ENCODE results near the gene ZBTB9. TPM values are rescaled to one million over a fixed set of nuclear protein-coding genes. Genes with fewer than 3 reads are reported as not detected.
A peak's percentile ranks its signal among the peaks of the same experiment; 100 is the strongest.

The ZBTB9 gene
- total RNA-seq, 2 donors from 2014 or later: 9.4 to 12.5 TPM

- ATAC-seq (peak in 1 of 2 donors; percentile 17), DNase-seq (ENCODE audit: low spot score in 2 of 2) (peak in 1 of 2 donors; percentile 33)
- no peaks in the 10 kb centered on the region for H3K9me3 Mint-ChIP-seq
- peak overlapping the region; percentile 56 to 70 for H3K27ac Mint-ChIP-seq
- H3K36me3 Mint-ChIP-seq: peaks cover 14 to 33% of the 10 kb centered on the region in 2 donors
Observed at GRCh38 chr6:33428224-33428965, 26.0 kb upstream of the ZBTB9 start.

GRCh38 chr6:33428966-33429749, 25.2 kb upstream of the ZBTB9 start:
- H3K9me3 Mint-ChIP-seq: no peaks in the 10 kb centered on the region
- ATAC-seq: no peak
- H3K36me3 Mint-ChIP-seq: peaks cover 13 to 25% of the 10 kb centered on the region in 2 donors
- peak overlapping the region; percentile 56 to 70 for H3K27ac Mint-ChIP-seq
- DNase-seq (ENCODE audit: low spot score in 2 of 2): no peak

- peak overlapping the region in 1 of 2 donors; percentile 56 for H3K27ac Mint-ChIP-seq
- no peak for ATAC-seq
- DNase-seq (ENCODE audit: low spot score in 2 of 2): no peak
Observed at GRCh38 chr6:33429750-33430052, 24.7 kb upstream of the ZBTB9 start.

GRCh38 chr6:33430334-33430733, 24.0 kb upstream of the ZBTB9 start:
- peak overlapping the region; percentile 9 to 34 for H3K27ac Mint-ChIP-seq
- DNase-seq (ENCODE audit: low spot score in 2 of 2): no peak
- no peaks in the 10 kb centered on the region for H3K9me3 Mint-ChIP-seq
- H3K36me3 Mint-ChIP-seq: peaks cover 1 to 13% of the 10 kb centered on the region in 2 donors
- peak in 1 of 2 donors; percentile 2 for ATAC-seq

More at GRCh38 chr6:33429750-33430052, 24.7 kb upstream of the ZBTB9 start:
- peaks cover 8 to 20% of the 10 kb centered on the region in 2 donors for H3K36me3 Mint-ChIP-seq
- H3K9me3 Mint-ChIP-seq: no peaks in the 10 kb centered on the region

GRCh38 chr6:33430991-33431879, 23.1 kb upstream of the ZBTB9 start:
- Mint-ChIP-seq H3K27ac (peak overlapping the region; percentile 9 to 69), H3K36me3 (peaks cover 0 to 13% of the 10 kb centered on the region in 2 donors), H3K9me3 (no peaks in the 10 kb centered on the region)
- DNase-seq (ENCODE audit: low spot score in 2 of 2) (peak in 1 of 2 donors; percentile 73), ATAC-seq (peak; percentile 43 to 76)

- H3K27ac Mint-ChIP-seq: peak overlapping the region in 1 of 2 donors; percentile 76
- ATAC-seq: no peak
- peaks cover 0 to 18% of the 10 kb centered on the region in 2 donors for H3K36me3 Mint-ChIP-seq
- no peak for DNase-seq (ENCODE audit: low spot score in 2 of 2)
- no peaks in the 10 kb centered on the region for H3K9me3 Mint-ChIP-seq
Observed at GRCh38 chr6:33431880-33432541, 22.4 kb upstream of the ZBTB9 start.

- ATAC-seq (no peak), DNase-seq (ENCODE audit: low spot score in 2 of 2) (no peak)
- Mint-ChIP-seq H3K27ac (peak overlapping the region; percentile 35 to 76), H3K9me3 (no peaks in the 10 kb centered on the region), H3K36me3 (peaks cover 0 to 15% of the 10 kb centered on the region in 2 donors)
Observed at GRCh38 chr6:33432546-33432945, 21.8 kb upstream of the ZBTB9 start.

GRCh38 chr6:33433001-33433543, 21.3 kb upstream of the ZBTB9 start:
- no peaks in the 10 kb centered on the region for H3K9me3 Mint-ChIP-seq
- H3K27ac Mint-ChIP-seq: peak overlapping the region; percentile 35 to 51
- DNase-seq (ENCODE audit: low spot score in 2 of 2): no peak
- no peak for ATAC-seq
- H3K36me3 Mint-ChIP-seq: peaks cover 0 to 15% of the 10 kb centered on the region in 2 donors

- no peak for ATAC-seq
- DNase-seq (ENCODE audit: low spot score in 2 of 2): no peak
- H3K36me3 Mint-ChIP-seq: peaks cover 0 to 17% of the 10 kb centered on the region in 2 donors
- H3K9me3 Mint-ChIP-seq: no peaks in the 10 kb centered on the region
- no peak overlapping the region for H3K27ac Mint-ChIP-seq
Observed at GRCh38 chr6:33433544-33434191, 20.7 kb upstream of the ZBTB9 start.

GRCh38 chr6:33434961-33435360, 19.4 kb upstream of the ZBTB9 start:
- Mint-ChIP-seq H3K36me3 (peaks cover 0 to 24% of the 10 kb centered on the region in 2 donors), H3K27ac (no peak overlapping the region), H3K9me3 (no peaks in the 10 kb centered on the region)
- DNase-seq (ENCODE audit: low spot score in 2 of 2) (no peak), ATAC-seq (no peak)

GRCh38 chr6:33437666-33438065, 16.7 kb upstream of the ZBTB9 start:
- peaks cover 0 to 17% of the 10 kb centered on the region in 2 donors for H3K36me3 Mint-ChIP-seq
- DNase-seq (ENCODE audit: low spot score in 2 of 2) (no peak), ATAC-seq (no peak)
- no peak overlapping the region for H3K27ac Mint-ChIP-seq
- no peaks in the 10 kb centered on the region for H3K9me3 Mint-ChIP-seq

GRCh38 chr6:33438978-33439594, 15.3 kb upstream of the ZBTB9 start:
- peak overlapping the region; percentile 41 to 51 for H3K27ac Mint-ChIP-seq
- no peaks in the 10 kb centered on the region for H3K9me3 Mint-ChIP-seq
- ATAC-seq (no peak), DNase-seq (ENCODE audit: low spot score in 2 of 2) (no peak)
- H3K36me3 Mint-ChIP-seq: peaks cover 0 to 15% of the 10 kb centered on the region in 2 donors

- ATAC-seq: no peak
- H3K27ac Mint-ChIP-seq: peak overlapping the region; percentile 51 to 94
- DNase-seq (ENCODE audit: low spot score in 2 of 2): no peak
- H3K36me3 Mint-ChIP-seq: peaks cover 0 to 15% of the 10 kb centered on the region in 2 donors
- H3K9me3 Mint-ChIP-seq: no peaks in the 10 kb centered on the region
Observed at GRCh38 chr6:33439956-33440648, 14.3 kb upstream of the ZBTB9 start.

- H3K27ac Mint-ChIP-seq: peak overlapping the region; percentile 25 to 51
- H3K9me3 Mint-ChIP-seq: no peaks in the 10 kb centered on the region
- no peak for ATAC-seq
- H3K36me3 Mint-ChIP-seq: peaks cover 0 to 15% of the 10 kb centered on the region in 2 donors
- DNase-seq (ENCODE audit: low spot score in 2 of 2): no peak
Observed at GRCh38 chr6:33440649-33441309, 13.6 kb upstream of the ZBTB9 start.

Data from activated naive CD4-positive, alpha-beta T cell treated with anti-CD3 and anti-CD28 coated beads, Interleukin-2, amount 50 U/mL, for 72 hours (primary cell).